ENCODE results near the gene IGFBP3.
A peak's percentile ranks its signal among the peaks of the same experiment; 100 is the strongest.

IGFBP3 gene

GRCh38 chr7:45920502-45921380 lies at the start of gene IGFBP3 (continued):
- TF ChIP-seq ZBTB26 (tag by site-specific recombination; optimal IDR thresholded peaks at IDR 0.05) (peak; percentile 52), ZNF341 (tag by site-specific recombination; IDR thresholded peaks at IDR 0.05; ENCODE audit: low read depth) (no peak), HOXC10 (CRISPR knock-in tag; IDR thresholded peaks at IDR 0.05) (0 out of 2 replicates have a peak, but pooled peaks have one; percentile 74), PRDM10 (tag by site-specific recombination; IDR thresholded peaks at IDR 0.05) (no peak), ZXDB (tag by site-specific recombination; IDR thresholded peaks at IDR 0.05) (no peak), SP3 (tag by site-specific recombination; IDR thresholded peaks at IDR 0.05) (0 out of 2 replicates have a peak, but pooled peaks have one; percentile 13), ZIC2 (tag by site-specific recombination; IDR thresholded peaks at IDR 0.05) (0 out of 2 replicates have a peak, but pooled peaks have one; percentile 13), ZNF18 (tag by site-specific recombination; IDR thresholded peaks at IDR 0.05) (no peak), CTCF (tag by site-specific recombination; IDR thresholded peaks at IDR 0.05) (no peak), ZNF768 (tag by site-specific recombination; IDR thresholded peaks at IDR 0.05) (no peak), ZNF140 (tag by site-specific recombination; IDR thresholded peaks at IDR 0.05) (no peak), EGR2 (tag by site-specific recombination; IDR thresholded peaks at IDR 0.05; ENCODE audit: low read depth) (no peak)

- Histone ChIP-seq H3K4me3 (ENCODE audit: low read depth, low read length) (no peak overlapping the region), H3K27ac (ENCODE audit: extremely low read depth, low read depth, low read length) (no peak overlapping the region), H3K36me3 (ENCODE audit: control insufficient read depth in 2 of 2, insufficient read depth in 1 of 2, low read length in 2 of 2) (no peaks in the 10 kb centered on the region), H3K4me1 (ENCODE audit: control insufficient read depth, insufficient read depth, low read length) (no peaks in the 10 kb centered on the region), H3K9me3 (ENCODE audit: control insufficient read depth, insufficient read depth, low read depth, low read length) (no peaks in the 10 kb centered on the region)
- ChIA-PET POLR2A (no interaction called here), CTCF (no interaction called here)
- TF ChIP-seq SP3 (tag by site-specific recombination; IDR thresholded peaks at IDR 0.05) (no peak), PRDM6 (tag by site-specific recombination; IDR thresholded peaks at IDR 0.05) (no peak), ZNF146 (tag by site-specific recombination; IDR thresholded peaks at IDR 0.05) (no peak), ZNF121 (tag by site-specific recombination; IDR thresholded peaks at IDR 0.05) (no peak), ZNF398 (tag by site-specific recombination; IDR thresholded peaks at IDR 0.05) (no peak), ZNF132 (tag by site-specific recombination; IDR thresholded peaks at IDR 0.05; ENCODE audit: borderline replicate concordance) (no peak), ZFP37 (tag by site-specific recombination; IDR thresholded peaks at IDR 0.05) (no peak), ZNF157 (tag by site-specific recombination; IDR thresholded peaks at IDR 0.05) (no peak), ZNF292 (tag by site-specific recombination; IDR thresholded peaks at IDR 0.05; ENCODE audit: borderline replicate concordance, low read depth) (no peak), ZNF529 (tag by site-specific recombination; IDR thresholded peaks at IDR 0.05; ENCODE audit: insufficient replicate concordance) (no peak)
Measured at GRCh38 chr7:45970454-45970853, 49.4 kb upstream of the IGFBP3 start.
